ENCODE measurements around the gene EEF1AKMT4. TPM values are rescaled to one million over a fixed set of nuclear protein-coding genes. Genes with fewer than 3 reads are reported as not detected.
A peak's percentile ranks its signal among the peaks of the same experiment; 100 is the strongest.

EEF1AKMT4 gene
- polyA plus RNA-seq, 1 donor (not counting 4 experiments of a cell fraction or from before 2014, with no cell fraction given): 10.8 TPM

- H3K9ac ChIP-seq (ENCODE audit: control insufficient read depth, extremely low read depth, insufficient read depth, low read length): no peak overlapping the region
- no peaks in the 10 kb centered on the region for H4K20me1 ChIP-seq (ENCODE audit: control insufficient read depth, extremely low read depth, insufficient read depth, low read length)
- H3K9me1 ChIP-seq (ENCODE audit: control insufficient read depth, extremely low read depth, insufficient read depth, low read length): no peaks in the 10 kb centered on the region
- peak overlapping the region; percentile 35 for H3K4me2 ChIP-seq (ENCODE audit: control insufficient read depth, extremely low read depth, insufficient read depth, low read depth, low read length)
- no peak overlapping the region for H3K27ac ChIP-seq (ENCODE audit: control insufficient read depth, insufficient read depth, low read length)
- peaks cover 18% of the 10 kb centered on the region for H3K4me1 ChIP-seq (ENCODE audit: control insufficient read depth, extremely low read depth, insufficient read depth, low read length)
- no peak for TF ChIP-seq CTCF (optimal IDR thresholded peaks at IDR 0.05 in 1 of 3, IDR thresholded peaks at IDR 0.05 in 1 of 3, conservative IDR thresholded peaks at IDR 0.05 in 1 of 3; ENCODE audit: extremely low read depth in 1 of 3, insufficient read depth in 2 of 3, low read length in 3 of 3)
- TF ChIP-seq EZH2 (IDR thresholded peaks at IDR 0.05; ENCODE audit: low read length): peak; percentile 87
- peaks cover 22% of the 10 kb centered on the region for H3K27me3 ChIP-seq (ENCODE audit: control insufficient read depth, extremely low read depth, insufficient read depth, low read length)
- no peaks in the 10 kb centered on the region for H3K79me2 ChIP-seq (ENCODE audit: control insufficient read depth, insufficient read depth, low read length)
- no peaks in the 10 kb centered on the region for H3K9me3 ChIP-seq (ENCODE audit: control insufficient read depth, low read depth, low read length)
- DNase-seq (ENCODE audit: low read depth, low spot score): no peak
- H3K36me3 ChIP-seq (ENCODE audit: control insufficient read depth in 2 of 2, extremely low read depth in 1 of 2, insufficient read depth in 2 of 2, low read length in 2 of 2): peaks cover 4 to 6% of the 10 kb centered on the region in 2 experiments
- peak overlapping the region in 1 of 3 experiments; percentile 59 for H3K4me3 ChIP-seq (ENCODE audit: control insufficient read depth in 2 of 3, extremely low read depth in 1 of 3, insufficient read depth in 2 of 3, low read depth in 1 of 3, low read length in 3 of 3)
- dilution Hi-C loops (cut with MboI; ENCODE audit: extremely low pct_ligation_motif_present, low sequenced_read_pairs): no loop called here
- H2AFZ ChIP-seq (ENCODE audit: control insufficient read depth, low read length): no peak overlapping the region
- FAIRE-seq: no peak
These were observed 10.6 kb downstream of the EEF1AKMT4 start for GRCh38 chr3:184259878-184260723.

- peak overlapping the region; percentile 35 for H3K4me2 ChIP-seq (ENCODE audit: control insufficient read depth, extremely low read depth, insufficient read depth, low read depth, low read length)
- no peak overlapping the region for H3K27ac ChIP-seq (ENCODE audit: control insufficient read depth, insufficient read depth, low read length)
- no peaks in the 10 kb centered on the region for H4K20me1 ChIP-seq (ENCODE audit: control insufficient read depth, extremely low read depth, insufficient read depth, low read length)
- H3K9me3 ChIP-seq (ENCODE audit: control insufficient read depth, low read depth, low read length): no peaks in the 10 kb centered on the region
- peak overlapping the region; percentile 30 to 59 (median 49) for H3K4me3 ChIP-seq (ENCODE audit: control insufficient read depth in 2 of 3, extremely low read depth in 1 of 3, insufficient read depth in 2 of 3, low read depth in 1 of 3, low read length in 3 of 3)
- dilution Hi-C loops (cut with MboI; ENCODE audit: extremely low pct_ligation_motif_present, low sequenced_read_pairs): no loop called here
- no peak for TF ChIP-seq CTCF (optimal IDR thresholded peaks at IDR 0.05 in 1 of 3, IDR thresholded peaks at IDR 0.05 in 1 of 3, conservative IDR thresholded peaks at IDR 0.05 in 1 of 3; ENCODE audit: extremely low read depth in 1 of 3, insufficient read depth in 2 of 3, low read length in 3 of 3)
- peak; percentile 65 for TF ChIP-seq EZH2 (IDR thresholded peaks at IDR 0.05; ENCODE audit: low read length)
- no peaks in the 10 kb centered on the region for H3K9me1 ChIP-seq (ENCODE audit: control insufficient read depth, extremely low read depth, insufficient read depth, low read length)
- DNase-seq (ENCODE audit: low read depth, low spot score) (no peak), FAIRE-seq (no peak)
- H3K36me3 ChIP-seq (ENCODE audit: control insufficient read depth in 2 of 2, extremely low read depth in 1 of 2, insufficient read depth in 2 of 2, low read length in 2 of 2): peaks cover 4 to 6% of the 10 kb centered on the region in 2 experiments
- H3K4me1 ChIP-seq (ENCODE audit: control insufficient read depth, extremely low read depth, insufficient read depth, low read length): peaks cover 13% of the 10 kb centered on the region
- no peak overlapping the region for H3K9ac ChIP-seq (ENCODE audit: control insufficient read depth, extremely low read depth, insufficient read depth, low read length)
- H3K79me2 ChIP-seq (ENCODE audit: control insufficient read depth, insufficient read depth, low read length): no peaks in the 10 kb centered on the region
- H3K27me3 ChIP-seq (ENCODE audit: control insufficient read depth, extremely low read depth, insufficient read depth, low read length): peaks cover 22% of the 10 kb centered on the region
- H2AFZ ChIP-seq (ENCODE audit: control insufficient read depth, low read length): no peak overlapping the region
These were observed 11.3 kb downstream of the EEF1AKMT4 start for GRCh38 chr3:184260724-184261269.
